ENCODE results near the gene FAM83D.

Gene FAM83D

GRCh38 chr20:38970302-38970701 is 44.1 kb downstream of the FAM83D start:
- no peaks in the 10 kb centered on the region for H3K9me3 ChIP-seq (ENCODE audit: control extremely low read depth in 1 of 5, control insufficient read depth in 4 of 5, insufficient read depth in 2 of 5, low read depth in 1 of 5, low read length in 4 of 5)
- no peak for DNase-seq
- no peak overlapping the region for H3K27ac ChIP-seq (ENCODE audit: insufficient read depth in 1 of 2, low read depth in 1 of 2, low read length in 2 of 2, poor library complexity in 1 of 2, severe bottlenecking in 2 of 2)
- no CpG with 5 or more reads among the region's 1 CpG for WGBS (ENCODE audit: insufficient coverage)
- no peak overlapping the region for H3K4me3 ChIP-seq (ENCODE audit: control insufficient read depth in 1 of 7, extremely low read depth in 1 of 7, insufficient read depth in 4 of 7, low read depth in 2 of 7, low read length in 6 of 7)
- no peaks in the 10 kb centered on the region for H3K4me1 ChIP-seq (ENCODE audit: control extremely low read depth in 1 of 4, control insufficient read depth in 4 of 4, insufficient read depth in 4 of 4, low read length in 3 of 4)
- POLR2A ChIA-PET: no interaction called here
- H3K36me3 ChIP-seq (ENCODE audit: control insufficient read depth in 4 of 4, insufficient read depth in 4 of 4, low read length in 3 of 4): peaks cover 17 to 52% (median 29%) of the 10 kb centered on the region in 4 experiments
- no peaks in the 10 kb centered on the region for H3K27me3 ChIP-seq (replicated peaks in 2 of 5; ENCODE audit: control insufficient read depth in 4 of 5, insufficient read depth in 5 of 5, low read length in 4 of 5)
- CTCF ChIA-PET: no interaction called here

- H3K27me3 ChIP-seq (replicated peaks in 2 of 5; ENCODE audit: control insufficient read depth in 4 of 5, insufficient read depth in 5 of 5, low read length in 4 of 5): no peaks in the 10 kb centered on the region
- H3K36me3 ChIP-seq (ENCODE audit: control insufficient read depth in 4 of 4, insufficient read depth in 4 of 4, low read length in 3 of 4): peaks cover 20 to 51% (median 34%) of the 10 kb centered on the region in 4 experiments
- ChIA-PET CTCF (no interaction called here), POLR2A (no interaction called here)
- no peak for DNase-seq
- H3K4me3 ChIP-seq (ENCODE audit: control insufficient read depth in 1 of 7, extremely low read depth in 1 of 7, insufficient read depth in 4 of 7, low read depth in 2 of 7, low read length in 6 of 7): no peak overlapping the region
- no peak overlapping the region for H3K27ac ChIP-seq (ENCODE audit: insufficient read depth in 1 of 2, low read depth in 1 of 2, low read length in 2 of 2, poor library complexity in 1 of 2, severe bottlenecking in 2 of 2)
- no peaks in the 10 kb centered on the region for H3K9me3 ChIP-seq (ENCODE audit: control extremely low read depth in 1 of 5, control insufficient read depth in 4 of 5, insufficient read depth in 2 of 5, low read depth in 1 of 5, low read length in 4 of 5)
- H3K4me1 ChIP-seq (ENCODE audit: control extremely low read depth in 1 of 4, control insufficient read depth in 4 of 4, insufficient read depth in 4 of 4, low read length in 3 of 4): no peaks in the 10 kb centered on the region
Measured at GRCh38 chr20:38973107-38973506, 46.9 kb downstream of the FAM83D start.

- Histone ChIP-seq H3K4me1 (ENCODE audit: control extremely low read depth in 1 of 4, control insufficient read depth in 4 of 4, insufficient read depth in 4 of 4, low read length in 3 of 4) (no peaks in the 10 kb centered on the region), H3K9me3 (ENCODE audit: control extremely low read depth in 1 of 5, control insufficient read depth in 4 of 5, insufficient read depth in 2 of 5, low read depth in 1 of 5, low read length in 4 of 5) (no peaks in the 10 kb centered on the region), H3K4me3 (ENCODE audit: control insufficient read depth in 1 of 7, extremely low read depth in 1 of 7, insufficient read depth in 4 of 7, low read depth in 2 of 7, low read length in 6 of 7) (no peak overlapping the region), H3K27ac (ENCODE audit: insufficient read depth in 1 of 2, low read depth in 1 of 2, low read length in 2 of 2, poor library complexity in 1 of 2, severe bottlenecking in 2 of 2) (no peak overlapping the region), H3K27me3 (replicated peaks in 2 of 5; ENCODE audit: control insufficient read depth in 4 of 5, insufficient read depth in 5 of 5, low read length in 4 of 5) (no peaks in the 10 kb centered on the region), H3K36me3 (ENCODE audit: control insufficient read depth in 4 of 4, insufficient read depth in 4 of 4, low read length in 3 of 4) (peaks cover 20 to 48% (median 33%) of the 10 kb centered on the region in 4 experiments)
- POLR2A ChIA-PET: no interaction called here
- 92% methylated on average over 4 of the region's 5 CpGs for WGBS (ENCODE audit: insufficient coverage)
- no peak for DNase-seq
- CTCF ChIA-PET: no interaction called here
Measured at GRCh38 chr20:38973645-38974044, 47.4 kb downstream of the FAM83D start.

GRCh38 chr20:38975539-38976120 is 49.4 kb downstream of the FAM83D start:
- 100% methylated on average over 1 of the region's 2 CpGs for WGBS (ENCODE audit: insufficient coverage)

GRCh38 chr20:38979434-38979833 is 53.2 kb downstream of the FAM83D start:
- CTCF ChIA-PET: interaction anchor here (0.7 kb wide), 1 partner anchor 17 kb away, joined by 3 read pairs; the partner anchor contains the start of gene DHX35
- no peak overlapping the region for H3K27ac ChIP-seq (ENCODE audit: insufficient read depth in 1 of 2, low read depth in 1 of 2, low read length in 2 of 2, poor library complexity in 1 of 2, severe bottlenecking in 2 of 2)
- H3K36me3 ChIP-seq (ENCODE audit: control insufficient read depth in 4 of 4, insufficient read depth in 4 of 4, low read length in 3 of 4): peaks cover 5 to 14% (median 8%) of the 10 kb centered on the region in 4 experiments
- no peaks in the 10 kb centered on the region for H3K4me1 ChIP-seq (ENCODE audit: control extremely low read depth in 1 of 4, control insufficient read depth in 4 of 4, insufficient read depth in 4 of 4, low read length in 3 of 4)
- no peaks in the 10 kb centered on the region for H3K9me3 ChIP-seq (ENCODE audit: control extremely low read depth in 1 of 5, control insufficient read depth in 4 of 5, insufficient read depth in 2 of 5, low read depth in 1 of 5, low read length in 4 of 5)
- DNase-seq: no peak
- WGBS (ENCODE audit: insufficient coverage): no CpG with 5 or more reads among the region's 2 CpGs
- no peaks in the 10 kb centered on the region for H3K27me3 ChIP-seq (replicated peaks in 2 of 5; ENCODE audit: control insufficient read depth in 4 of 5, insufficient read depth in 5 of 5, low read length in 4 of 5)
- no peak overlapping the region for H3K4me3 ChIP-seq (ENCODE audit: control insufficient read depth in 1 of 7, extremely low read depth in 1 of 7, insufficient read depth in 4 of 7, low read depth in 2 of 7, low read length in 6 of 7)
- POLR2A ChIA-PET: no interaction called here

More at GRCh38 chr20:38975539-38976120, 49.4 kb downstream of the FAM83D start:
- Histone ChIP-seq H3K4me1 (ENCODE audit: control extremely low read depth in 1 of 4, control insufficient read depth in 4 of 4, insufficient read depth in 4 of 4, low read length in 3 of 4) (no peaks in the 10 kb centered on the region), H3K36me3 (ENCODE audit: control insufficient read depth in 4 of 4, insufficient read depth in 4 of 4, low read length in 3 of 4) (peaks cover 11 to 31% (median 22%) of the 10 kb centered on the region in 4 experiments), H3K27ac (ENCODE audit: insufficient read depth in 1 of 2, low read depth in 1 of 2, low read length in 2 of 2, poor library complexity in 1 of 2, severe bottlenecking in 2 of 2) (no peak overlapping the region), H3K4me3 (ENCODE audit: control insufficient read depth in 1 of 7, extremely low read depth in 1 of 7, insufficient read depth in 4 of 7, low read depth in 2 of 7, low read length in 6 of 7) (no peak overlapping the region), H3K27me3 (replicated peaks in 2 of 5; ENCODE audit: control insufficient read depth in 4 of 5, insufficient read depth in 5 of 5, low read length in 4 of 5) (no peaks in the 10 kb centered on the region), H3K9me3 (ENCODE audit: control extremely low read depth in 1 of 5, control insufficient read depth in 4 of 5, insufficient read depth in 2 of 5, low read depth in 1 of 5, low read length in 4 of 5) (no peaks in the 10 kb centered on the region)
- DNase-seq: no peak
- POLR2A ChIA-PET: no interaction called here
- CTCF ChIA-PET: no interaction called here

- DNase-seq: no peak
- ChIA-PET CTCF (interaction anchor here (0.7 kb wide), 1 partner anchor 17 kb away, joined by 3 read pairs; the partner anchor contains the start of gene DHX35), POLR2A (no interaction called here)
- H3K27ac ChIP-seq (ENCODE audit: insufficient read depth in 1 of 2, low read depth in 1 of 2, low read length in 2 of 2, poor library complexity in 1 of 2, severe bottlenecking in 2 of 2): no peak overlapping the region
- H3K4me1 ChIP-seq (ENCODE audit: control extremely low read depth in 1 of 4, control insufficient read depth in 4 of 4, insufficient read depth in 4 of 4, low read length in 3 of 4): peaks cover 0 to 1% (median 0%) of the 10 kb centered on the region in 4 experiments
- no peaks in the 10 kb centered on the region for H3K27me3 ChIP-seq (replicated peaks in 2 of 5; ENCODE audit: control insufficient read depth in 4 of 5, insufficient read depth in 5 of 5, low read length in 4 of 5)
- H3K9me3 ChIP-seq (ENCODE audit: control extremely low read depth in 1 of 5, control insufficient read depth in 4 of 5, insufficient read depth in 2 of 5, low read depth in 1 of 5, low read length in 4 of 5): no peaks in the 10 kb centered on the region
- H3K36me3 ChIP-seq (ENCODE audit: control insufficient read depth in 4 of 4, insufficient read depth in 4 of 4, low read length in 3 of 4): peaks cover 3 to 12% (median 5%) of the 10 kb centered on the region in 4 experiments
- H3K4me3 ChIP-seq (ENCODE audit: control insufficient read depth in 1 of 7, extremely low read depth in 1 of 7, insufficient read depth in 4 of 7, low read depth in 2 of 7, low read length in 6 of 7): no peak overlapping the region
- WGBS (ENCODE audit: insufficient coverage): 100% methylated on average over 3 of the region's 3 CpGs
Measured at GRCh38 chr20:38979842-38980241, 53.6 kb downstream of the FAM83D start.

- Histone ChIP-seq H3K27ac (ENCODE audit: insufficient read depth in 1 of 2, low read depth in 1 of 2, low read length in 2 of 2, poor library complexity in 1 of 2, severe bottlenecking in 2 of 2) (no peak overlapping the region), H3K36me3 (ENCODE audit: control insufficient read depth in 4 of 4, insufficient read depth in 4 of 4, low read length in 3 of 4) (peaks cover 5 to 10% (median 7%) of the 10 kb centered on the region in 4 experiments)
- CTCF ChIA-PET: interaction anchor here (1.1 kb wide), 1 partner anchor 20 kb away, joined by 3 read pairs; the partner anchor contains the start of gene DHX35
Measured at GRCh38 chr20:38982291-38982690, 56.1 kb downstream of the FAM83D start.

More at GRCh38 chr20:38982291-38982690, 56.1 kb downstream of the FAM83D start:
- peaks cover 0 to 9% (median 3%) of the 10 kb centered on the region in 4 experiments for H3K4me1 ChIP-seq (ENCODE audit: control extremely low read depth in 1 of 4, control insufficient read depth in 4 of 4, insufficient read depth in 4 of 4, low read length in 3 of 4)
- no peak for DNase-seq
- POLR2A ChIA-PET: no interaction called here
- no peak overlapping the region for H3K4me3 ChIP-seq (ENCODE audit: control insufficient read depth in 1 of 7, extremely low read depth in 1 of 7, insufficient read depth in 4 of 7, low read depth in 2 of 7, low read length in 6 of 7)
- 100% methylated on average over 1 of the region's 1 CpG for WGBS (ENCODE audit: insufficient coverage)
- H3K27me3 ChIP-seq (replicated peaks in 2 of 5; ENCODE audit: control insufficient read depth in 4 of 5, insufficient read depth in 5 of 5, low read length in 4 of 5): no peaks in the 10 kb centered on the region
- no peaks in the 10 kb centered on the region for H3K9me3 ChIP-seq (ENCODE audit: control extremely low read depth in 1 of 5, control insufficient read depth in 4 of 5, insufficient read depth in 2 of 5, low read depth in 1 of 5, low read length in 4 of 5)
